HG03196 (cell line): Measurements from ENCODE around the gene BTBD9.

Experiments used
- ATAC-seq: cut with Tn5 transposase; IDR thresholded peaks from one replicate; pipeline ENCODE4 v1.9.1; 2021; ENCODE audit not compliant: unreplicated experiment

The BTBD9 gene

GRCh38 chr6:38396209-38396608, 243.5 kb downstream of the BTBD9 start:
- ATAC-seq: no peak

GRCh38 chr6:38393986-38394385, 245.7 kb downstream of the BTBD9 start:
- no peak for ATAC-seq

GRCh38 chr6:38391626-38392579, 247.8 kb downstream of the BTBD9 start:
- ATAC-seq: no peak

GRCh38 chr6:38391206-38391605, 248.5 kb downstream of the BTBD9 start:
- ATAC-seq: no peak

- ATAC-seq: no peak
Measured at GRCh38 chr6:38389875-38390274, 249.9 kb downstream of the BTBD9 start.

- ATAC-seq: no peak
Measured at GRCh38 chr6:38387971-38388370, 251.8 kb downstream of the BTBD9 start.

GRCh38 chr6:38387461-38387860, 252.3 kb downstream of the BTBD9 start:
- ATAC-seq: no peak

GRCh38 chr6:38378801-38379200, 260.9 kb downstream of the BTBD9 start:
- ATAC-seq: no peak

GRCh38 chr6:38375937-38376336, 263.8 kb downstream of the BTBD9 start:
- ATAC-seq: no peak

GRCh38 chr6:38375341-38375740, 264.4 kb downstream of the BTBD9 start:
- ATAC-seq: no peak

- ATAC-seq: no peak
Measured at GRCh38 chr6:38371881-38372280, 267.8 kb downstream of the BTBD9 start.

GRCh38 chr6:38370653-38371601, 268.8 kb downstream of the BTBD9 start:
- no peak for ATAC-seq

GRCh38 chr6:38367231-38367630, 272.5 kb downstream of the BTBD9 start:
- no peak for ATAC-seq

- no peak for ATAC-seq
Measured at GRCh38 chr6:38366234-38366633, 273.5 kb downstream of the BTBD9 start.

- no peak for ATAC-seq
Measured at GRCh38 chr6:38364775-38365174, 275.0 kb downstream of the BTBD9 start.

- ATAC-seq: no peak
Measured at GRCh38 chr6:38364127-38364526, 275.6 kb downstream of the BTBD9 start.

GRCh38 chr6:38355519-38355918, 284.2 kb downstream of the BTBD9 start:
- ATAC-seq: no peak

- ATAC-seq: no peak
Measured at GRCh38 chr6:38354905-38355304, 284.8 kb downstream of the BTBD9 start.

GRCh38 chr6:38354037-38354381, 285.7 kb downstream of the BTBD9 start:
- ATAC-seq: no peak

- no peak for ATAC-seq
Measured at GRCh38 chr6:38353310-38354036, 286.3 kb downstream of the BTBD9 start.

- no peak for ATAC-seq
Measured at GRCh38 chr6:38352636-38353035, 287.1 kb downstream of the BTBD9 start.
